ENCODE measurements around the gene CCDC33. TPM values are rescaled to one million over a fixed set of nuclear protein-coding genes. Genes with fewer than 3 reads are reported as not detected.

The CCDC33 gene
- polyA plus RNA-seq, 1 of the 3 experiments (the other 2 are of a cell fraction), result 4.0 TPM

- TF ChIP-seq GATA2 (CRISPR knock-in tag; IDR thresholded peaks at IDR 0.05) (no peak), TCF12 (IDR thresholded peaks at IDR 0.05) (no peak), FOXJ3 (CRISPR knock-in tag; IDR thresholded peaks at IDR 0.05) (no peak), CTCF (IDR thresholded peaks at IDR 0.05) (no peak), SMC3 (IDR thresholded peaks at IDR 0.05; ENCODE audit: low read depth, low read length) (no peak), PBX3 (IDR thresholded peaks at IDR 0.05) (no peak), SIN3A (IDR thresholded peaks at IDR 0.05; ENCODE audit: borderline replicate concordance, low read depth, low read length) (no peak), FOSL2 (IDR thresholded peaks at IDR 0.05; ENCODE audit: borderline replicate concordance, low read depth) (no peak), NRF1 (IDR thresholded peaks at IDR 0.05; ENCODE audit: low read depth, low read length) (no peak), YY1 (IDR thresholded peaks at IDR 0.05; ENCODE audit: low read depth) (no peak), RAD21 (IDR thresholded peaks at IDR 0.05; ENCODE audit: low read length) (no peak), MAX (IDR thresholded peaks at IDR 0.05; ENCODE audit: low read depth) (no peak), ZBTB33 (IDR thresholded peaks at IDR 0.05; ENCODE audit: borderline replicate concordance, low read depth) (no peak), JUND (IDR thresholded peaks at IDR 0.05) (no peak), EZH2phosphoT487 (IDR thresholded peaks at IDR 0.05; ENCODE audit: borderline replicate concordance, low read depth) (no peak)
- H3K9ac ChIP-seq, result no peak overlapping the region
- H3K9me2 ChIP-seq, result no peaks in the 10 kb centered on the region
- no peak overlapping the region for H3K27ac ChIP-seq (ENCODE audit: low read depth in 2 of 2, low read length in 1 of 2)
- WGBS (ENCODE audit: low lambda C conversion rate), result no CpG with 5 or more reads among the region's 10 CpGs
- H3K4me2 ChIP-seq, result no peak overlapping the region
- ChIA-PET POLR2A (no interaction called here), CTCF (interaction anchor here (1.0 to 18.6 kb wide), 3 partner anchors 10 to 282 kb away, joined by 3 to 339 read pairs (median 5); no protein-coding TSS in a partner anchor)
- H3K36me3 ChIP-seq (replicated peaks in 1 of 2; ENCODE audit: control insufficient read depth in 1 of 2, insufficient read depth in 2 of 2, low read length in 1 of 2), result no peaks in the 10 kb centered on the region
- H3K27me3 ChIP-seq (ENCODE audit: insufficient read depth), result no peaks in the 10 kb centered on the region
- no peaks in the 10 kb centered on the region for H3K79me2 ChIP-seq (ENCODE audit: insufficient read depth)
- H3F3A ChIP-seq (replicated peaks; ENCODE audit: insufficient read depth), result no peaks in the 10 kb centered on the region
- H3K4me1 ChIP-seq (ENCODE audit: control insufficient read depth in 1 of 2, insufficient read depth in 2 of 2, low read depth in 1 of 2, low read length in 1 of 2), result no peaks in the 10 kb centered on the region; a peak in 1 of 4 replicates
- no peaks in the 10 kb centered on the region for H4K20me1 ChIP-seq (ENCODE audit: insufficient read depth)
- no peak overlapping the region for H3K4me3 ChIP-seq (ENCODE audit: low read depth in 2 of 2, low read length in 1 of 2)
- no peaks in the 10 kb centered on the region for H3K9me3 ChIP-seq
- H2AFZ ChIP-seq (ENCODE audit: low read depth), result no peak overlapping the region
- no peak for DNase-seq
Observed at GRCh38 chr15:74332611-74333010, 96.5 kb downstream of the CCDC33 start.
